ENCODE results near the gene CCDC3. TPM values are rescaled to one million over a fixed set of nuclear protein-coding genes. Genes with fewer than 3 reads are reported as not detected.

CCDC3 gene
- total RNA-seq, 1 donor from 2014 or later: 0.40 TPM

GRCh38 chr10:12909836-12910185 is 91.7 kb downstream of the CCDC3 start:
- no peak for TF ChIP-seq CTCF (conservative IDR thresholded peaks at IDR 0.05; ENCODE audit: low read depth, low read length)
- no peak overlapping the region for H3K4me3 ChIP-seq (ENCODE audit: low read depth, low read length)
- DNase-seq (ENCODE audit: low read depth): no peak

- no peak for DNase-seq (ENCODE audit: low read depth)
- H3K4me3 ChIP-seq (ENCODE audit: low read depth, low read length): no peak overlapping the region
- TF ChIP-seq CTCF (conservative IDR thresholded peaks at IDR 0.05; ENCODE audit: low read depth, low read length): no peak
Observed at GRCh38 chr10:12909182-12909835, 92.2 kb downstream of the CCDC3 start.

GRCh38 chr10:12908773-12909172 is 92.7 kb downstream of the CCDC3 start:
- H3K4me3 ChIP-seq (ENCODE audit: low read depth, low read length): no peak overlapping the region
- DNase-seq (ENCODE audit: low read depth): no peak
- no peak for TF ChIP-seq CTCF (conservative IDR thresholded peaks at IDR 0.05; ENCODE audit: low read depth, low read length)

- no peak for TF ChIP-seq CTCF (conservative IDR thresholded peaks at IDR 0.05; ENCODE audit: low read depth, low read length)
- H3K4me3 ChIP-seq (ENCODE audit: low read depth, low read length): no peak overlapping the region
- DNase-seq (ENCODE audit: low read depth): no peak
Observed at GRCh38 chr10:12907656-12908055, 93.9 kb downstream of the CCDC3 start.

- no peak overlapping the region for H3K4me3 ChIP-seq (ENCODE audit: low read depth, low read length)
- no peak for DNase-seq (ENCODE audit: low read depth)
- no peak for TF ChIP-seq CTCF (conservative IDR thresholded peaks at IDR 0.05; ENCODE audit: low read depth, low read length)
Observed at GRCh38 chr10:12906051-12906541, 95.4 kb downstream of the CCDC3 start.

GRCh38 chr10:12905067-12905466 is 96.4 kb downstream of the CCDC3 start:
- DNase-seq (ENCODE audit: low read depth): no peak
- H3K4me3 ChIP-seq (ENCODE audit: low read depth, low read length): no peak overlapping the region
- no peak for TF ChIP-seq CTCF (conservative IDR thresholded peaks at IDR 0.05; ENCODE audit: low read depth, low read length)

- DNase-seq (ENCODE audit: low read depth): no peak
- H3K4me3 ChIP-seq (ENCODE audit: low read depth, low read length): no peak overlapping the region
- no peak for TF ChIP-seq CTCF (conservative IDR thresholded peaks at IDR 0.05; ENCODE audit: low read depth, low read length)
Observed at GRCh38 chr10:12902851-12903358, 98.6 kb downstream of the CCDC3 start.
